ENCODE measurements around the gene RAI14.
"Not testable (repeated sequence)": the region's sequence is repeated elsewhere in the genome, so short reads cannot be mapped to it uniquely, and the experiment has no call there.

The RAI14 gene

GRCh38 chr5:34827588-34828506 is 171.7 kb downstream of the RAI14 start:
- Histone ChIP-seq H3K79me2 (ENCODE audit: low read length) (no peaks in the 10 kb centered on the region), H3K4me2 (ENCODE audit: low read depth, low read length) (no peak overlapping the region), H2AFZ (ENCODE audit: low read length) (no peak overlapping the region), H3K4me1 (ENCODE audit: low read length) (no peaks in the 10 kb centered on the region), H3F3A (ENCODE audit: insufficient read depth, low read length) (no peaks in the 10 kb centered on the region), H3K9ac (ENCODE audit: low read length) (no peak overlapping the region), H3K9me3 (replicated peaks; ENCODE audit: insufficient read depth, low read length) (no peaks in the 10 kb centered on the region), H3K9me2 (replicated peaks; ENCODE audit: insufficient read depth, low read length) (no peaks in the 10 kb centered on the region), H3K27ac (ENCODE audit: low read length) (no peak overlapping the region), H4K20me1 (ENCODE audit: insufficient read depth, low read length) (no peaks in the 10 kb centered on the region), H3K36me3 (replicated peaks; ENCODE audit: insufficient read depth, low read length) (no peaks in the 10 kb centered on the region), H3K27me3 (replicated peaks; ENCODE audit: insufficient read depth, low read length) (no peaks in the 10 kb centered on the region), H3K4me3 (ENCODE audit: low read length) (no peak overlapping the region)
- TF ChIP-seq CTCF (IDR thresholded peaks at IDR 0.05; ENCODE audit: low read length) (no peak), EZH2phosphoT487 (IDR thresholded peaks at IDR 0.05; ENCODE audit: low read length) (no peak), EZH2 (optimal IDR thresholded peaks at IDR 0.05; ENCODE audit: low read depth, low read length) (no peak)
- DNase-seq: no peak

- H3K27me3 ChIP-seq (replicated peaks; ENCODE audit: insufficient read depth, low read length); H4K20me1 ChIP-seq (ENCODE audit: insufficient read depth, low read length); H3K4me1 ChIP-seq (ENCODE audit: low read length); H3K27ac ChIP-seq (ENCODE audit: low read length); H3K36me3 ChIP-seq (replicated peaks; ENCODE audit: insufficient read depth, low read length); H3K79me2 ChIP-seq (ENCODE audit: low read length); H3K9me3 ChIP-seq (replicated peaks; ENCODE audit: insufficient read depth, low read length); DNase-seq; H3K9me2 ChIP-seq (replicated peaks; ENCODE audit: insufficient read depth, low read length); H3K4me3 ChIP-seq (ENCODE audit: low read length); H3F3A ChIP-seq (ENCODE audit: insufficient read depth, low read length); H3K4me2 ChIP-seq (ENCODE audit: low read depth, low read length); H3K9ac ChIP-seq (ENCODE audit: low read length); H2AFZ ChIP-seq (ENCODE audit: low read length): not testable (repeated sequence)
These were observed 174.7 kb downstream of the RAI14 start for GRCh38 chr5:34830827-34831226.

DNA sequence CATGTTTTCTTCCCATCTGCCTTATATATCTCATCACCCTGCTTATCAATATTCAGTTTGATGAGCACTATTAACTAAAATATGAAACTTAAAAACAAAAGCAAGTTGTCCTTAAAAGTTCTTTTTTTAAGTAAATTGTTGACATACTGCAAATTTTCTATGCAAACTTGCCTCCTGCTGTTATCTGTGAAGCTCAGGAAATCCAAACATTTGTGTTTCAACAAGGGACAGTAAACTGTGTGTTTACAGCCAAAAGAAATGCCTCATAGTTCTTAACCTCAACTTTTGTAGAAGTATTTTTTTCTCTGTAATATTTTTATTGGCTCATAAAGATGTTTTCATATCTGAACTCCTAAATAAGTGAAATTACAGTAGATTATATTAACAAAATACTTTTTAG is 175.2 kb downstream of the RAI14 start:
- H3K27me3 ChIP-seq (replicated peaks; ENCODE audit: insufficient read depth, low read length): no peaks in the 10 kb centered on the region
- no peak overlapping the region for H2AFZ ChIP-seq (ENCODE audit: low read length)
- no peaks in the 10 kb centered on the region for H3K4me1 ChIP-seq (ENCODE audit: low read length)
- H3K9me2 ChIP-seq (replicated peaks; ENCODE audit: insufficient read depth, low read length): no peaks in the 10 kb centered on the region
- no peak overlapping the region for H3K4me2 ChIP-seq (ENCODE audit: low read depth, low read length)
- TF ChIP-seq EZH2 (optimal IDR thresholded peaks at IDR 0.05; ENCODE audit: low read depth, low read length) (no peak), EZH2phosphoT487 (IDR thresholded peaks at IDR 0.05; ENCODE audit: low read length) (no peak), CTCF (IDR thresholded peaks at IDR 0.05; ENCODE audit: low read length) (no peak)
- H3K9ac ChIP-seq (ENCODE audit: low read length): no peak overlapping the region
- H3F3A ChIP-seq (ENCODE audit: insufficient read depth, low read length): no peaks in the 10 kb centered on the region
- DNase-seq: no peak
- no peak overlapping the region for H3K27ac ChIP-seq (ENCODE audit: low read length)
- no peaks in the 10 kb centered on the region for H4K20me1 ChIP-seq (ENCODE audit: insufficient read depth, low read length)
- H3K4me3 ChIP-seq (ENCODE audit: low read length): no peak overlapping the region
- no peaks in the 10 kb centered on the region for H3K36me3 ChIP-seq (replicated peaks; ENCODE audit: insufficient read depth, low read length)
- no peaks in the 10 kb centered on the region for H3K79me2 ChIP-seq (ENCODE audit: low read length)
- no peaks in the 10 kb centered on the region for H3K9me3 ChIP-seq (replicated peaks; ENCODE audit: insufficient read depth, low read length)

GRCh38 chr5:34832568-34832967 is 176.4 kb downstream of the RAI14 start:
- Histone ChIP-seq H3K4me2 (ENCODE audit: low read depth, low read length) (no peak overlapping the region), H3K4me1 (ENCODE audit: low read length) (no peaks in the 10 kb centered on the region), H3K27me3 (replicated peaks; ENCODE audit: insufficient read depth, low read length) (no peaks in the 10 kb centered on the region), H3K4me3 (ENCODE audit: low read length) (no peak overlapping the region), H3K79me2 (ENCODE audit: low read length) (no peaks in the 10 kb centered on the region), H3K9me3 (replicated peaks; ENCODE audit: insufficient read depth, low read length) (no peaks in the 10 kb centered on the region), H2AFZ (ENCODE audit: low read length) (no peak overlapping the region), H3K36me3 (replicated peaks; ENCODE audit: insufficient read depth, low read length) (no peaks in the 10 kb centered on the region), H3F3A (ENCODE audit: insufficient read depth, low read length) (no peaks in the 10 kb centered on the region), H3K27ac (ENCODE audit: low read length) (no peak overlapping the region), H4K20me1 (ENCODE audit: insufficient read depth, low read length) (no peaks in the 10 kb centered on the region), H3K9me2 (replicated peaks; ENCODE audit: insufficient read depth, low read length) (no peaks in the 10 kb centered on the region), H3K9ac (ENCODE audit: low read length) (no peak overlapping the region)
- DNase-seq: no peak
- TF ChIP-seq EZH2phosphoT487 (IDR thresholded peaks at IDR 0.05; ENCODE audit: low read length) (no peak), EZH2 (optimal IDR thresholded peaks at IDR 0.05; ENCODE audit: low read depth, low read length) (no peak), CTCF (IDR thresholded peaks at IDR 0.05; ENCODE audit: low read length) (no peak)

All from MM.1S (cell line).